HUES6 (cell line): ENCODE results near the gene NUBPL.

Experiments
- H3K27ac ChIP-seq: 2 replicates; pipeline ENCODE4 v1.7.0; 2013; ENCODE audit warnings: low read depth, mild to moderate bottlenecking, low read length, inconsistent platforms
- H3K27me3 ChIP-seq: 2 replicates; pipeline ENCODE4 v1.6.1; 2013; ENCODE audit warnings: low read length; ENCODE audit not compliant: control insufficient read depth, insufficient read depth
- H3K36me3 ChIP-seq: 2 replicates; pipeline ENCODE4 v1.6.1; 2013; ENCODE audit warnings: low read length; ENCODE audit not compliant: control insufficient read depth, insufficient read depth
- H3K4me1 ChIP-seq: 2 replicates; pipeline ENCODE4 v1.6.1; 2013; ENCODE audit warnings: low read length; ENCODE audit not compliant: control insufficient read depth, insufficient read depth
- H3K4me3 ChIP-seq: 2 replicates; pipeline ENCODE4 v1.5.1; 2013; ENCODE audit warnings: low read depth, low read length
- H3K9ac ChIP-seq: one replicate; pipeline ENCODE4 v1.6.1; 2013; ENCODE audit warnings: mild to moderate bottlenecking, low read length
- H3K9me3 ChIP-seq: 2 replicates; pipeline ENCODE4 v1.6.1; 2013; ENCODE audit warnings: low read depth, low read length; ENCODE audit not compliant: control insufficient read depth, insufficient read depth

NUBPL gene

DNA sequence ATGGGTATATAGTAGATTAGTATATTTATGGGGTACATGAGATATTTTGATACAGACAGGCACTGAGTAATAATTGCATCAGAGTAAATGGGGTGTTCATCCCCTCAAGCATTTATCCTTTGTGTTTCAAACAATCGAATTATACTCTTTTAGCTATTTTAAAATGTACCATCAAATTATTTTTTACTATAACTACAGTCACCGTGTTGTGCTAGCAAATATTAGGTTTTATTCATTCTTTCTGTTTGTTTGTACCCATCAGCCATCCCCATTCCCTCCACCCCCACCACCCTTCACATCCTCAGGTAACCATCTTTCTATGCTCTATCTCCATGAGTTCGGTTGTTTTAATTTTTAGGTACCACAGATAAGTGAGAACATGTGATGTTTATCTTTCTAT lies 115.8 kb downstream of the NUBPL start:
- H3K9me3 ChIP-seq: no peaks in the 10 kb centered on the region
- H3K27ac ChIP-seq: no peak overlapping the region
- no peak overlapping the region for H3K9ac ChIP-seq
- H3K4me3 ChIP-seq: no peak overlapping the region
- H3K27me3 ChIP-seq: no peaks in the 10 kb centered on the region
- H3K36me3 ChIP-seq: no peaks in the 10 kb centered on the region
- H3K4me1 ChIP-seq: no peaks in the 10 kb centered on the region

- Histone ChIP-seq H3K9me3 (no peaks in the 10 kb centered on the region), H3K9ac (no peak overlapping the region), H3K4me3 (no peak overlapping the region), H3K36me3 (no peaks in the 10 kb centered on the region), H3K4me1 (no peaks in the 10 kb centered on the region), H3K27ac (no peak overlapping the region), H3K27me3 (no peaks in the 10 kb centered on the region)
Observed at GRCh38 chr14:31677630-31678029, 116.4 kb downstream of the NUBPL start.

DNA sequence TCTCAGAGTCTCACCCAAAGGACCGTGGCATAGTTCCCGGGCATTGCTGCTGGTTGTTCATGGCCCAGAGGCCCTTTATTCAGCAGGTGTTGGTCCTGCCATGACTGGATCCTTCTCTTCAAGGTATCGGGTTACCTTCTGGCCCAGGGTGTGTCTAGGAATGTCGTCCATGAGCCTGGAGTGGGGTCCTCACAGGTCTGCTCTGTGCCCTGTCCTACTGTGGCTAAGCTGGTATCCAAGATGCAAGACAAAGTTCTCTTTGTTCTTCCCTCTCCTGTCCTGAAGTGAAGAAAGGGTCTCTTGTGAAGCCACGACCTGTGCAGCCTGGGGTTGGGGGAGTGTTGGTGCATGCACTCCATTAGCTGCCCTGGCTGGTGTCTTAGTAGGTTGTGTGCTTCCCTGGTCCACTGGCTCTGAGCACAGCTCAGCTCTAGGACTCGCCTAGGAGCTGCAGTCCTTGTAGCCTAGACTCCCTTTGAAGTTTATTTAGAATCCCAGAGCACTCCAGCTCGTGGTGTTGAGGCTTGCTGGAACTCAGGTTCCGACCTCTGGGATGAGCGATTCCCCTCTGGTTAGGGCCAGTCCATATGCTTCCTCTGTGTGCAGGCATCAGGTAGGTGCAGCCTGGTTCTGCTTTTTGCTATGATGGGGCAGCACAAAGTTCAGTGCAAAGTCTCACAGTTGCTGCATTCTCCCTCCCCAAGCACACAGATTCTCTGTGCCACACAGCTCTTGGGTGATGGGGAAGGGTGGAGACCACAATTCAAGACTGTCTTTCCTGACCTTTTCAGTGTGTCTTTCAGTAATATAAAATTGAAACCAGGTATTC lies 117.4 kb downstream of the NUBPL start:
- Histone ChIP-seq H3K9ac (no peak overlapping the region), H3K36me3 (no peaks in the 10 kb centered on the region), H3K9me3 (no peaks in the 10 kb centered on the region), H3K27ac (no peak overlapping the region), H3K4me1 (no peaks in the 10 kb centered on the region), H3K4me3 (no peak overlapping the region), H3K27me3 (no peaks in the 10 kb centered on the region)

DNA sequence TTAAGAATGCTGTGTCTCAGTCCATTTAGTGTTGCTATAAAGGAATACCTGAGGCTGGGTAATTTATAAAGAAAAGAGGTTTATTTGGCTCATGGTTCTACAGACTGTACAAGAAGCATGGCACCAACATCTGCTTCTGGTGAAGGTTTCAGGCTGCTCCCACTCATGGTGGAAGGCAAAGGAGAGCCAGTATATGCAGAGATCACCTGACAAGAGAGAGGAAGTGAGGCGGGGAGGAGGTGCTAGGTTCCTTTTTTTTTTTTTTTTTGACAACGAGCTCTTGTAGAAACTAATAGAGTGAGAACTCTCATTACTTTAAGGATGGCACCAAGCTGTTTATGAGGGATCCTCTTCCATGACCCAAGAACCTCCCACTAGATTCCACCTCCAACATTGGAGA lies 121.6 kb downstream of the NUBPL start:
- Histone ChIP-seq H3K4me1 (no peaks in the 10 kb centered on the region), H3K4me3 (no peak overlapping the region), H3K36me3 (no peaks in the 10 kb centered on the region), H3K27ac (no peak overlapping the region), H3K9ac (no peak overlapping the region), H3K27me3 (no peaks in the 10 kb centered on the region), H3K9me3 (no peaks in the 10 kb centered on the region)

GRCh38 chr14:31687726-31688125 lies 126.5 kb downstream of the NUBPL start:
- no peaks in the 10 kb centered on the region for H3K27me3 ChIP-seq
- H3K9ac ChIP-seq: no peak overlapping the region
- H3K9me3 ChIP-seq: no peaks in the 10 kb centered on the region
- no peak overlapping the region for H3K27ac ChIP-seq
- no peaks in the 10 kb centered on the region for H3K4me1 ChIP-seq
- H3K36me3 ChIP-seq: no peaks in the 10 kb centered on the region
- no peak overlapping the region for H3K4me3 ChIP-seq

DNA sequence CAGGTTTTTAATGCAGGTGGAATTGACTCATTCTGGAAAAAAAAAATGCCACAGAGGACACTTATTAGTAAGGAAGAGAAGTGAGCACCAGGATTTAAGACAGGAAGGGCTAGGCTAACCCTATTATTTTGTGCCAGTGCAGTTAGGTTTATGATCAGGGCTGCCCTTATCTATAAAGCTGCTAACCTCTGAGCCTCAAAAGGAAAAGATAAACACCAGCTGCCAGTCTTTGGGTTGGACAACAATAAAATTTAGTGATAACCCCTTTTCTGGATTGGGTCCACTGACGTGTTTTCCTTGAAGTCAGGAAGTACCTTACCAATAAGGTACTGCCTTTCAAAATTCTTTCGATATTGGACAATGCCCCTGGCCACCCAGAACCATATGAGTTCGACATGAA lies 128.9 kb downstream of the NUBPL start:
- Histone ChIP-seq H3K4me3 (no peak overlapping the region), H3K4me1 (no peaks in the 10 kb centered on the region), H3K9ac (no peak overlapping the region), H3K27ac (no peak overlapping the region), H3K27me3 (no peaks in the 10 kb centered on the region), H3K36me3 (no peaks in the 10 kb centered on the region), H3K9me3 (no peaks in the 10 kb centered on the region)

DNA sequence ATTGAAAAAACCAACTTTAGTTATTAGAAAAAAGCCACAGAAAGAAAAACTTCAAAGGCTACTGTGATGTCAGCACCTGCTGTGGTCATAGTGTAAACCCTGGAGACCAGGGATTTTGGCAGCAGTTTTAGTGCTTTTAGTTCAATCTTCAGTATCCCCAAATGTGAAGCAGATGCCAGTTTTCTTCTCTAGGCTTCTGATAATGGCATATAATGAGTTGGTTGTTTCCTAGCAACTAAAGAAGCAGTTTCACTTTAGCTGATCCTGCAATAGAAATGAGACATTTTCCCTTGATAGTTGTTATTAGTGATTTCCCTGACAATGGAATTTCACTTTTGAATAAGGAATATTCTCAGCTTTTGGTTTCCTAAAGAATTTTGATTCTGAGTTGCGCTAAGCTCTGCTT lies 131.2 kb downstream of the NUBPL start:
- Histone ChIP-seq H3K9me3 (no peaks in the 10 kb centered on the region), H3K4me3 (no peak overlapping the region), H3K9ac (no peak overlapping the region), H3K4me1 (no peaks in the 10 kb centered on the region), H3K27me3 (no peaks in the 10 kb centered on the region), H3K36me3 (no peaks in the 10 kb centered on the region), H3K27ac (no peak overlapping the region)

- Histone ChIP-seq H3K27me3 (no peaks in the 10 kb centered on the region), H3K36me3 (no peaks in the 10 kb centered on the region)
Observed at GRCh38 chr14:31696378-31696777, 135.2 kb downstream of the NUBPL start.

GRCh38 chr14:31699809-31700208 lies 138.6 kb downstream of the NUBPL start:
- Histone ChIP-seq H3K4me1 (no peaks in the 10 kb centered on the region), H3K27me3 (no peaks in the 10 kb centered on the region), H3K4me3 (no peak overlapping the region), H3K36me3 (peaks cover 4% of the 10 kb centered on the region), H3K9ac (no peak overlapping the region), H3K9me3 (peaks cover 35% of the 10 kb centered on the region), H3K27ac (no peak overlapping the region)

More at GRCh38 chr14:31696378-31696777, 135.2 kb downstream of the NUBPL start:
- peaks cover 14% of the 10 kb centered on the region for H3K9me3 ChIP-seq
- no peak overlapping the region for H3K4me3 ChIP-seq
- no peak overlapping the region for H3K9ac ChIP-seq
- no peaks in the 10 kb centered on the region for H3K4me1 ChIP-seq
- H3K27ac ChIP-seq: no peak overlapping the region

GRCh38 chr14:31700282-31701074 lies 139.3 kb downstream of the NUBPL start:
- Histone ChIP-seq H3K27me3 (no peaks in the 10 kb centered on the region), H3K9me3 (peaks cover 35% of the 10 kb centered on the region), H3K36me3 (peaks cover 4% of the 10 kb centered on the region), H3K4me3 (no peak overlapping the region), H3K27ac (no peak overlapping the region), H3K9ac (no peak overlapping the region), H3K4me1 (no peaks in the 10 kb centered on the region)

GRCh38 chr14:31702130-31702529 lies 140.9 kb downstream of the NUBPL start:
- Histone ChIP-seq H3K4me1 (no peaks in the 10 kb centered on the region), H3K27ac (no peak overlapping the region)

More at GRCh38 chr14:31702130-31702529, 140.9 kb downstream of the NUBPL start:
- H3K36me3 ChIP-seq: peaks cover 4% of the 10 kb centered on the region
- H3K9me3 ChIP-seq: peaks cover 43% of the 10 kb centered on the region
- no peak overlapping the region for H3K4me3 ChIP-seq
- no peak overlapping the region for H3K9ac ChIP-seq
- no peaks in the 10 kb centered on the region for H3K27me3 ChIP-seq
